IMR-90 (cell line): ENCODE measurements around the gene GPR173.

Experiments used
- RAD21 ChIP-seq: IDR thresholded peaks from 2 replicates; pipeline ENCODE4 v1.6.1; 2012; ENCODE audit warnings: low read length, improper control_type of control experiment
- TF ChIP-seq, protein P1 (sequence below): conservative IDR thresholded peaks from 2 replicates; pipeline ENCODE4 v1.5.1; 2012; ENCODE audit warnings: mild to moderate bottlenecking, low read depth, low read length, improper control_type of control experiment

DNA sequence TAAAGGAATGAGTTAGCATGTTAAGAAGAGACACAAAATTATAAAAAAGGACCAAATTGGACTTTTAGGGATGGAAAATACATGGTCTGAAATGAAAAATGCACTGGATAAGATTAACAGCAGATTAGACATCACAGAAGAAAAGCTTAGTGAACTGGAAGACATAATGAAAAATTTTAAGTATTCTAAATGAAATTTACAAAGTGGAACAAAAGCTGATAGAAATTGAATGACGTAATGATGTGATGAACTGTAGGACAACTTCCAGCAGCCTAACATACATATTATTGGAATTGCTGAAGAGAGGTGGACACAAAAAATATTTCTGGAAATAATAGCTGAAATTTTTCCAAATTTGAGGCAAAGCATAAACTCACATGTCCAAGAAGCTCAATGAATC lies 39.6 kb upstream of the GPR173 start:
- TF ChIP-seq, protein P1, sequence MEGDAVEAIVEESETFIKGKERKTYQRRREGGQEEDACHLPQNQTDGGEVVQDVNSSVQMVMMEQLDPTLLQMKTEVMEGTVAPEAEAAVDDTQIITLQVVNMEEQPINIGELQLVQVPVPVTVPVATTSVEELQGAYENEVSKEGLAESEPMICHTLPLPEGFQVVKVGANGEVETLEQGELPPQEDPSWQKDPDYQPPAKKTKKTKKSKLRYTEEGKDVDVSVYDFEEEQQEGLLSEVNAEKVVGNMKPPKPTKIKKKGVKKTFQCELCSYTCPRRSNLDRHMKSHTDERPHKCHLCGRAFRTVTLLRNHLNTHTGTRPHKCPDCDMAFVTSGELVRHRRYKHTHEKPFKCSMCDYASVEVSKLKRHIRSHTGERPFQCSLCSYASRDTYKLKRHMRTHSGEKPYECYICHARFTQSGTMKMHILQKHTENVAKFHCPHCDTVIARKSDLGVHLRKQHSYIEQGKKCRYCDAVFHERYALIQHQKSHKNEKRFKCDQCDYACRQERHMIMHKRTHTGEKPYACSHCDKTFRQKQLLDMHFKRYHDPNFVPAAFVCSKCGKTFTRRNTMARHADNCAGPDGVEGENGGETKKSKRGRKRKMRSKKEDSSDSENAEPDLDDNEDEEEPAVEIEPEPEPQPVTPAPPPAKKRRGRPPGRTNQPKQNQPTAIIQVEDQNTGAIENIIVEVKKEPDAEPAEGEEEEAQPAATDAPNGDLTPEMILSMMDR: no peak
- no peak for TF ChIP-seq RAD21
